Measurements from ENCODE around the gene RNF114. TPM values are rescaled to one million over a fixed set of nuclear protein-coding genes. Genes with fewer than 3 reads are reported as not detected.

Gene RNF114
- total and polyA plus RNA-seq, 10 of the 15 experiments (the other 5 are each of a cell fraction or from before 2014, with no cell fraction given): 28.0 to 82.3 (median 47.2) TPM

DNA sequence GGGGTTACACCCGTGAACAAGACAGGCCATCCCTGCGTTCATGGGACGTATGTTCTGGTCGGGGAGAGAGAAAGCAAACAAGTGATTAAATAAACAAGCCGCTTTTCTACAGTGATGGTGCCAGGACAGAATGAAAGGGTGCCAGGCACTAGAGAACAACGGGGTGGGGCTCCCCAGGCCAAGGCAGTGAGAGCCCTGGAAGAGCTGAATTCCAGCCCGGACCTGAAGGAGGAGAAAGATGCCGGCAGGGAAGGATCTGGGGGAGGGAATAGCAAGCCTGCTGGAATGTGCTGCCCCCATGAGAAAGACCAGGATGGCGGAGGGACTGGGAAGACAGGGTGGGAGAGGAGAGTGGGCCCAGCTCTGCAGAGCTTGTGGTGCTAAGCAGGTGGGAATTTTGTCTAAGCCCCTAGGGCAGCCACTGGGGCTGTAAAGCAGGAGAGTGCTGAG is 54.1 kb downstream of the RNF114 start (continued):
- TF ChIP-seq, protein P1, sequence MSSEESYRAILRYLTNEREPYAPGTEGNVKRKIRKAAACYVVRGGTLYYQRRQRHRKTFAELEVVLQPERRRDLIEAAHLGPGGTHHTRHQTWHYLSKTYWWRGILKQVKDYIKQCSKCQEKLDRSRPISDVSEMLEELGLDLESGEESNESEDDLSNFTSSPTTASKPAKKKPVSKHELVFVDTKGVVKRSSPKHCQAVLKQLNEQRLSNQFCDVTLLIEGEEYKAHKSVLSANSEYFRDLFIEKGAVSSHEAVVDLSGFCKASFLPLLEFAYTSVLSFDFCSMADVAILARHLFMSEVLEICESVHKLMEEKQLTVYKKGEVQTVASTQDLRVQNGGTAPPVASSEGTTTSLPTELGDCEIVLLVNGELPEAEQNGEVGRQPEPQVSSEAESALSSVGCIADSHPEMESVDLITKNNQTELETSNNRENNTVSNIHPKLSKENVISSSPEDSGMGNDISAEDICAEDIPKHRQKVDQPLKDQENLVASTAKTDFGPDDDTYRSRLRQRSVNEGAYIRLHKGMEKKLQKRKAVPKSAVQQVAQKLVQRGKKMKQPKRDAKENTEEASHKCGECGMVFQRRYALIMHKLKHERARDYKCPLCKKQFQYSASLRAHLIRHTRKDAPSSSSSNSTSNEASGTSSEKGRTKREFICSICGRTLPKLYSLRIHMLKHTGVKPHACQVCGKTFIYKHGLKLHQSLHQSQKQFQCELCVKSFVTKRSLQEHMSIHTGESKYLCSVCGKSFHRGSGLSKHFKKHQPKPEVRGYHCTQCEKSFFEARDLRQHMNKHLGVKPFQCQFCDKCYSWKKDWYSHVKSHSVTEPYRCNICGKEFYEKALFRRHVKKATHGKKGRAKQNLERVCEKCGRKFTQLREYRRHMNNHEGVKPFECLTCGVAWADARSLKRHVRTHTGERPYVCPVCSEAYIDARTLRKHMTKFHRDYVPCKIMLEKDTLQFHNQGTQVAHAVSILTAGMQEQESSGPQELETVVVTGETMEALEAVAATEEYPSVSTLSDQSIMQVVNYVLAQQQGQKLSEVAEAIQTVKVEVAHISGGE (CRISPR knock-in tag; IDR thresholded peaks at IDR 0.05): no peak
- TF ChIP-seq, protein P2, sequence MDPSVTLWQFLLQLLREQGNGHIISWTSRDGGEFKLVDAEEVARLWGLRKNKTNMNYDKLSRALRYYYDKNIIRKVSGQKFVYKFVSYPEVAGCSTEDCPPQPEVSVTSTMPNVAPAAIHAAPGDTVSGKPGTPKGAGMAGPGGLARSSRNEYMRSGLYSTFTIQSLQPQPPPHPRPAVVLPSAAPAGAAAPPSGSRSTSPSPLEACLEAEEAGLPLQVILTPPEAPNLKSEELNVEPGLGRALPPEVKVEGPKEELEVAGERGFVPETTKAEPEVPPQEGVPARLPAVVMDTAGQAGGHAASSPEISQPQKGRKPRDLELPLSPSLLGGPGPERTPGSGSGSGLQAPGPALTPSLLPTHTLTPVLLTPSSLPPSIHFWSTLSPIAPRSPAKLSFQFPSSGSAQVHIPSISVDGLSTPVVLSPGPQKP (IDR thresholded peaks at IDR 0.05; ENCODE audit: low read depth, low read length): no peak
- no peak for TF ChIP-seq SMC3 (IDR thresholded peaks at IDR 0.05; ENCODE audit: borderline replicate concordance, low read length)
- no peak for TF ChIP-seq SMARCA5 (IDR thresholded peaks at IDR 0.05)

DNA sequence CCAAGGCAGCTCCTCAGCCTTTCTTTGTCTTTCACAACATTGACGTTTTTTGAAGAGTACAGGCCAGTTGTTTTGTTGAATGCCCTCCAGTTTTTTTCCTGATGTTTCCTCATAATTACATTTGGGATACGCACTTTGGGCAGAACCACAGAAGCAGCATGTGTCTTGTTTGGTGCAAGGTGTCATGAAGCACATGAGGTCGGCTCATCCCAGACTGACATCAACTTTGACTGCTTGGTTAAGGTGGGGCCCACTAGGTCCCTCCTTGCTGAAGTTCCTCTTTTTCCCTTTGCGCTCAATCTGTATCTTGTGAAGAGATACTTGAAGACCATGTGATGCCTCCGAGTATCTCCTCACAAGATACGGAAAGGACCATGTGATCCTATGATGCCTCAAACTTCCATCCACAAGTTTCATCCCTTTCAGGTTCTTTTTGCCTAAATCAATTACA is 57.1 kb downstream of the RNF114 start:
- H3K36me3 ChIP-seq (ENCODE audit: control insufficient read depth in 2 of 2, insufficient read depth in 2 of 2, low read length in 1 of 2): no peaks in the 10 kb centered on the region
- DNase-seq (ENCODE audit: low read depth, low spot score) (no peak), FAIRE-seq (no peak), ATAC-seq (peak; percentile 62)
- no peak overlapping the region for H3K9ac ChIP-seq (ENCODE audit: control insufficient read depth, insufficient read depth, low read length)
- WGBS (ENCODE audit: insufficient coverage, insufficient replicate concordance, low lambda C conversion rate, missing lambda C conversion rate): 39% methylated on average over 6 of the region's 6 CpGs
- POLR2A ChIA-PET: interaction anchor here (0.7 kb wide), 1 partner anchor 176 kb away, joined by 3 read pairs; no protein-coding TSS in a partner anchor
- no peaks in the 10 kb centered on the region for H3K79me2 ChIP-seq (ENCODE audit: control insufficient read depth, insufficient read depth, low read length)
- no peak overlapping the region for H2AFZ ChIP-seq (ENCODE audit: control insufficient read depth, low read depth, low read length)
- in situ Hi-C loops (cut with MboI) (no loop called here), intact Hi-C loops (cut with micrococcal nuclease; ENCODE audit: unreplicated experiment) (no loop called here)
- CTCF ChIA-PET: interaction anchor here (3.1 kb wide), 1 partner anchor 77 kb away, joined by 12 read pairs; no protein-coding TSS in a partner anchor
- H3K4me2 ChIP-seq (ENCODE audit: control insufficient read depth, insufficient read depth): no peak overlapping the region
- SMC1A ChIA-PET (ENCODE audit: uncharacterized antibody, unreplicated experiment): no interaction called here
- H3K27me3 ChIP-seq (replicated peaks in 1 of 2; ENCODE audit: control insufficient read depth in 2 of 2, insufficient read depth in 2 of 2, low read length in 1 of 2): no peaks in the 10 kb centered on the region
- H3K27ac ChIP-seq (ENCODE audit: control insufficient read depth, insufficient read depth): no peak overlapping the region
- no peak overlapping the region for H3K4me3 ChIP-seq
- peaks cover 2% of the 10 kb centered on the region for H3K4me1 ChIP-seq (ENCODE audit: control insufficient read depth, insufficient read depth, low read length)
- BruUV-seq (replicated peaks): no TSS peak
- RAD21 ChIA-PET (ENCODE audit: unreplicated experiment): interaction anchor here (0.9 kb wide), 1 partner anchor 78 kb away, joined by 3 read pairs; no protein-coding TSS in a partner anchor
- TF ChIP-seq RCOR1 (conservative IDR thresholded peaks at IDR 0.05; ENCODE audit: low read depth, low read length): no peak
- peak; percentile 51; the same call in 1 of the 2 replicates for TF ChIP-seq SPI1 (IDR thresholded peaks at IDR 0.05; ENCODE audit: borderline replicate concordance, insufficient read depth, low read depth, low read length)
- TF ChIP-seq ZNF207 (IDR thresholded peaks at IDR 0.05; ENCODE audit: borderline replicate concordance): no peak
- TF ChIP-seq RAD51 (IDR thresholded peaks at IDR 0.05): peak; percentile 75
- TF ChIP-seq SREBF1 (IDR thresholded peaks at IDR 0.05; ENCODE audit: low read length): no peak
- no peak for TF ChIP-seq EED (IDR thresholded peaks at IDR 0.05; ENCODE audit: low read depth)
- no peaks in the 10 kb centered on the region for H4K20me1 ChIP-seq (ENCODE audit: control insufficient read depth, insufficient read depth)
- H3K9me3 ChIP-seq (replicated peaks; ENCODE audit: control insufficient read depth, insufficient read depth, low read length): no peaks in the 10 kb centered on the region

All from GM12878 (cell line).